GM23338 (cell line): ENCODE measurements around the gene KRT2. TPM values are rescaled to one million over a fixed set of nuclear protein-coding genes. Genes with fewer than 3 reads are reported as not detected.

Source experiments
- ATAC-seq: fragments of 200-7000 bp; cut with Tn5 transposase; 3 replicates; pipeline ENCODE4 v1.9.1; 2020
- DNase-seq: peaks from one replicate; pipeline ENCODE4 v3.0.0-alpha.2; 2015; ENCODE audit warnings: low spot score
- H2AFZ ChIP-seq: fragments of 200-600 bp; sonication (generic); 2 replicates; pipeline ENCODE4 v1.8.0; 2016; ENCODE audit warnings: antibody characterized with exemption, mild to moderate bottlenecking, moderate library complexity
- H3F3A ChIP-seq: fragments of 200-600 bp; sonication (generic); replicated peaks from 2 replicates; pipeline ENCODE4 v1.8.0; 2017; ENCODE audit warnings: antibody characterized with exemption, mixed run types, low read depth
- H3K27ac ChIP-seq: fragments of 200-600 bp; sonication (generic); 2 replicates; pipeline ENCODE4 v1.6.1; 2016; ENCODE audit warnings: low read depth
- H3K27me3 ChIP-seq: fragments of 200-600 bp; sonication (generic); 2 replicates; pipeline ENCODE4 v1.8.0; 2016; ENCODE audit warnings: mild to moderate bottlenecking, mixed run types, moderate library complexity; ENCODE audit not compliant: insufficient read depth
- H3K36me3 ChIP-seq: fragments of 200-600 bp; sonication (generic); 2 replicates; pipeline ENCODE4 v1.8.0; 2016; ENCODE audit warnings: mild to moderate bottlenecking; ENCODE audit not compliant: insufficient read depth
- H3K4me1 ChIP-seq: fragments of 200-600 bp; sonication (generic); 2 replicates; pipeline ENCODE4 v1.8.0; 2016; ENCODE audit warnings: mild to moderate bottlenecking, moderate library complexity; ENCODE audit not compliant: insufficient read depth
- H3K4me2 ChIP-seq: fragments of 200-600 bp; sonication (generic); 2 replicates; pipeline ENCODE4 v1.7.1; 2017; ENCODE audit warnings: mixed run types
- H3K4me3 ChIP-seq: fragments of 200-600 bp; sonication (generic); 2 replicates; pipeline ENCODE4 v1.6.1; 2016; ENCODE audit warnings: mixed run types
- H3K79me2 ChIP-seq: fragments of 200-600 bp; sonication (generic); replicated peaks from 2 replicates; pipeline ENCODE4 v1.8.0; 2017; ENCODE audit warnings: mild to moderate bottlenecking; ENCODE audit not compliant: insufficient read depth
- H3K9me2 ChIP-seq: fragments of 200-600 bp; sonication (generic); 2 replicates; pipeline ENCODE4 v1.8.0; 2017; ENCODE audit not compliant: insufficient read depth
- H4K20me1 ChIP-seq: fragments of 200-600 bp; sonication (generic); replicated peaks from 2 replicates; pipeline ENCODE4 v1.8.0; 2017; ENCODE audit warnings: mild to moderate bottlenecking; ENCODE audit not compliant: insufficient read depth
- H3K27ac Mint-ChIP-seq: 2 replicates; pipeline ENCODE4 v1.8.0; 2020; ENCODE audit warnings: inconsistent platforms, mild to moderate bottlenecking, moderate library complexity, mixed read lengths
- H3K27me3 Mint-ChIP-seq: 3 replicates; pipeline ENCODE4 v1.8.0; 2022; ENCODE audit warnings: low read depth, mild to moderate bottlenecking, moderate library complexity, mixed read lengths, inconsistent platforms; ENCODE audit not compliant: insufficient read depth, poor library complexity
- H3K36me3 Mint-ChIP-seq: 3 replicates; pipeline ENCODE4 v1.8.0; 2021; ENCODE audit warnings: low read depth, mild to moderate bottlenecking, inconsistent platforms, moderate library complexity, mixed read lengths
- H3K4me1 Mint-ChIP-seq: 3 replicates; pipeline ENCODE4 v1.8.0; 2020; ENCODE audit warnings: mild to moderate bottlenecking, inconsistent platforms, mixed read lengths
- H3K4me3 Mint-ChIP-seq: 3 replicates; pipeline ENCODE4 v1.8.0; 2021; ENCODE audit warnings: moderate library complexity, mild to moderate bottlenecking, inconsistent platforms, mixed read lengths
- H3K9me3 Mint-ChIP-seq: 3 replicates; pipeline ENCODE4 v1.8.0; 2020; ENCODE audit warnings: moderate library complexity, mild to moderate bottlenecking, inconsistent platforms, mixed read lengths
- CREB1 ChIP-seq: fragments of 250-450 bp; sonication (Bioruptor Pico); IDR thresholded peaks from 2 replicates; pipeline ENCODE4 v1.5.0; 2020; ENCODE audit warnings: low read depth, mild to moderate bottlenecking, moderate library complexity
- EZH2phosphoT487 ChIP-seq: fragments of 200-600 bp; sonication (generic); IDR thresholded peaks from one replicate; pipeline ENCODE4 v1.8.1; 2018; ENCODE audit warnings: antibody characterized with exemption; ENCODE audit not compliant: unreplicated experiment
- JUNB ChIP-seq: IDR thresholded peaks from one replicate; pipeline ENCODE4 v1.6.1; 2016; ENCODE audit warnings: antibody characterized with exemption; ENCODE audit not compliant: unreplicated experiment
- NANOG ChIP-seq: IDR thresholded peaks from 2 replicates; pipeline ENCODE4 v1.6.1; 2016; ENCODE audit warnings: antibody characterized with exemption, borderline replicate concordance
- POLR2AphosphoS5 ChIP-seq: IDR thresholded peaks from 2 replicates; pipeline ENCODE4 v1.6.1; 2016; ENCODE audit warnings: antibody characterized with exemption, low read depth
- STAT1 ChIP-seq: IDR thresholded peaks from one replicate; pipeline ENCODE4 v1.6.1; 2016; ENCODE audit warnings: antibody characterized with exemption; ENCODE audit not compliant: unreplicated experiment
- ZNF114 ChIP-seq: fragments of 250-450 bp; sonication (Bioruptor Pico); IDR thresholded peaks from 2 replicates; pipeline ENCODE4 v1.5.0; 2020; ENCODE audit warnings: mild to moderate bottlenecking, moderate library complexity
- ZNF331 ChIP-seq: fragments of 250-450 bp; sonication (Bioruptor Pico); IDR thresholded peaks from 2 replicates; pipeline ENCODE4 v1.5.0; 2020; ENCODE audit warnings: low read depth, mild to moderate bottlenecking, moderate library complexity
- polyA plus RNA-seq: library from polyadenylated mRNA; unstranded; fragments of >200 nt; fragmentation: Nextera tagmentation; extraction: Ambion mirVana; gene quantifications from 2 replicates; pipeline ENCODE4 v1.2.1, GENCODE V29; 2016
- total RNA-seq: library from RNA; depleted of rRNA; stranded (reverse); fragments of >200 nt; shearing (Covaris generic); gene quantifications from 2 replicates; pipeline ENCODE4 v1.2.3, GENCODE V29; 2014
- TF ChIP-seq, protein P1 (sequence below): IDR thresholded peaks from 2 replicates; pipeline ENCODE4 v1.6.1; 2016; ENCODE audit warnings: antibody characterized with exemption
- TF ChIP-seq, protein P2 (sequence below): fragments of 250-450 bp; sonication (Bioruptor Pico); IDR thresholded peaks from 2 replicates; pipeline ENCODE4 v1.5.0; 2020; ENCODE audit warnings: mild to moderate bottlenecking, moderate library complexity
- TF ChIP-seq, protein P3 (sequence below), 2 experiments: fragments of 200-600 bp in 1 of 2; sonication (generic) in 1 of 2; conservative IDR thresholded peaks; 2 replicates each; pipeline versions ENCODE4 v1.5.1 to v1.6.1; 2016 to 2017; ENCODE audit warnings: antibody characterized with exemption in 2 of 2, low read depth in 2 of 2, mild to moderate bottlenecking in 2 of 2, moderate library complexity in 1 of 2

KRT2 gene
- total and polyA plus RNA-seq, 2 experiments from 2014 or later = not detected

DNA sequence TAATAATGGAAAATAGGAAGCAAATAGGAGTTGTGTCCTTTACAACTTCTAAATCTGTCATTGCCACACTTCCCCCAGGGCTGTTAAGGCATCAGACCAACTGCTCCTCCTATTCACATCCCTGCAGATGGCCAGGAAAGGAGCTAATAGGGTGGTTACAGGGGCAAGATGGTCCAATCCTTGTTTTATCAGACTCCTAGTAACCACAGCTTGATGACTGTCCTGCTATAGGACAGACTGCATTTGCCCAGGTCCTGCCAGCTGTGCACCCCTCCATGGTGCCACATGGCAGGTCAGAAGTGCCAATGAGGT lies 10.9 kb upstream of the KRT2 start:
- H3K27me3 Mint-ChIP-seq = no peaks in the 10 kb centered on the region
- no peaks in the 10 kb centered on the region for H3F3A ChIP-seq
- no peaks in the 10 kb centered on the region for H3K36me3 ChIP-seq
- H3K27me3 ChIP-seq = no peaks in the 10 kb centered on the region
- TF ChIP-seq STAT1 = no peak
- no peak for TF ChIP-seq JUNB
- TF ChIP-seq NANOG = no peak
- TF ChIP-seq, protein P1, sequence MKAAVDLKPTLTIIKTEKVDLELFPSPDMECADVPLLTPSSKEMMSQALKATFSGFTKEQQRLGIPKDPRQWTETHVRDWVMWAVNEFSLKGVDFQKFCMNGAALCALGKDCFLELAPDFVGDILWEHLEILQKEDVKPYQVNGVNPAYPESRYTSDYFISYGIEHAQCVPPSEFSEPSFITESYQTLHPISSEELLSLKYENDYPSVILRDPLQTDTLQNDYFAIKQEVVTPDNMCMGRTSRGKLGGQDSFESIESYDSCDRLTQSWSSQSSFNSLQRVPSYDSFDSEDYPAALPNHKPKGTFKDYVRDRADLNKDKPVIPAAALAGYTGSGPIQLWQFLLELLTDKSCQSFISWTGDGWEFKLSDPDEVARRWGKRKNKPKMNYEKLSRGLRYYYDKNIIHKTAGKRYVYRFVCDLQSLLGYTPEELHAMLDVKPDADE = no peak
- TF ChIP-seq ZNF114 (CRISPR knock-in tag) = no peak
- TF ChIP-seq POLR2AphosphoS5 = no peak
- no peak for TF ChIP-seq CREB1 (CRISPR knock-in tag)
- TF ChIP-seq, protein P2, sequence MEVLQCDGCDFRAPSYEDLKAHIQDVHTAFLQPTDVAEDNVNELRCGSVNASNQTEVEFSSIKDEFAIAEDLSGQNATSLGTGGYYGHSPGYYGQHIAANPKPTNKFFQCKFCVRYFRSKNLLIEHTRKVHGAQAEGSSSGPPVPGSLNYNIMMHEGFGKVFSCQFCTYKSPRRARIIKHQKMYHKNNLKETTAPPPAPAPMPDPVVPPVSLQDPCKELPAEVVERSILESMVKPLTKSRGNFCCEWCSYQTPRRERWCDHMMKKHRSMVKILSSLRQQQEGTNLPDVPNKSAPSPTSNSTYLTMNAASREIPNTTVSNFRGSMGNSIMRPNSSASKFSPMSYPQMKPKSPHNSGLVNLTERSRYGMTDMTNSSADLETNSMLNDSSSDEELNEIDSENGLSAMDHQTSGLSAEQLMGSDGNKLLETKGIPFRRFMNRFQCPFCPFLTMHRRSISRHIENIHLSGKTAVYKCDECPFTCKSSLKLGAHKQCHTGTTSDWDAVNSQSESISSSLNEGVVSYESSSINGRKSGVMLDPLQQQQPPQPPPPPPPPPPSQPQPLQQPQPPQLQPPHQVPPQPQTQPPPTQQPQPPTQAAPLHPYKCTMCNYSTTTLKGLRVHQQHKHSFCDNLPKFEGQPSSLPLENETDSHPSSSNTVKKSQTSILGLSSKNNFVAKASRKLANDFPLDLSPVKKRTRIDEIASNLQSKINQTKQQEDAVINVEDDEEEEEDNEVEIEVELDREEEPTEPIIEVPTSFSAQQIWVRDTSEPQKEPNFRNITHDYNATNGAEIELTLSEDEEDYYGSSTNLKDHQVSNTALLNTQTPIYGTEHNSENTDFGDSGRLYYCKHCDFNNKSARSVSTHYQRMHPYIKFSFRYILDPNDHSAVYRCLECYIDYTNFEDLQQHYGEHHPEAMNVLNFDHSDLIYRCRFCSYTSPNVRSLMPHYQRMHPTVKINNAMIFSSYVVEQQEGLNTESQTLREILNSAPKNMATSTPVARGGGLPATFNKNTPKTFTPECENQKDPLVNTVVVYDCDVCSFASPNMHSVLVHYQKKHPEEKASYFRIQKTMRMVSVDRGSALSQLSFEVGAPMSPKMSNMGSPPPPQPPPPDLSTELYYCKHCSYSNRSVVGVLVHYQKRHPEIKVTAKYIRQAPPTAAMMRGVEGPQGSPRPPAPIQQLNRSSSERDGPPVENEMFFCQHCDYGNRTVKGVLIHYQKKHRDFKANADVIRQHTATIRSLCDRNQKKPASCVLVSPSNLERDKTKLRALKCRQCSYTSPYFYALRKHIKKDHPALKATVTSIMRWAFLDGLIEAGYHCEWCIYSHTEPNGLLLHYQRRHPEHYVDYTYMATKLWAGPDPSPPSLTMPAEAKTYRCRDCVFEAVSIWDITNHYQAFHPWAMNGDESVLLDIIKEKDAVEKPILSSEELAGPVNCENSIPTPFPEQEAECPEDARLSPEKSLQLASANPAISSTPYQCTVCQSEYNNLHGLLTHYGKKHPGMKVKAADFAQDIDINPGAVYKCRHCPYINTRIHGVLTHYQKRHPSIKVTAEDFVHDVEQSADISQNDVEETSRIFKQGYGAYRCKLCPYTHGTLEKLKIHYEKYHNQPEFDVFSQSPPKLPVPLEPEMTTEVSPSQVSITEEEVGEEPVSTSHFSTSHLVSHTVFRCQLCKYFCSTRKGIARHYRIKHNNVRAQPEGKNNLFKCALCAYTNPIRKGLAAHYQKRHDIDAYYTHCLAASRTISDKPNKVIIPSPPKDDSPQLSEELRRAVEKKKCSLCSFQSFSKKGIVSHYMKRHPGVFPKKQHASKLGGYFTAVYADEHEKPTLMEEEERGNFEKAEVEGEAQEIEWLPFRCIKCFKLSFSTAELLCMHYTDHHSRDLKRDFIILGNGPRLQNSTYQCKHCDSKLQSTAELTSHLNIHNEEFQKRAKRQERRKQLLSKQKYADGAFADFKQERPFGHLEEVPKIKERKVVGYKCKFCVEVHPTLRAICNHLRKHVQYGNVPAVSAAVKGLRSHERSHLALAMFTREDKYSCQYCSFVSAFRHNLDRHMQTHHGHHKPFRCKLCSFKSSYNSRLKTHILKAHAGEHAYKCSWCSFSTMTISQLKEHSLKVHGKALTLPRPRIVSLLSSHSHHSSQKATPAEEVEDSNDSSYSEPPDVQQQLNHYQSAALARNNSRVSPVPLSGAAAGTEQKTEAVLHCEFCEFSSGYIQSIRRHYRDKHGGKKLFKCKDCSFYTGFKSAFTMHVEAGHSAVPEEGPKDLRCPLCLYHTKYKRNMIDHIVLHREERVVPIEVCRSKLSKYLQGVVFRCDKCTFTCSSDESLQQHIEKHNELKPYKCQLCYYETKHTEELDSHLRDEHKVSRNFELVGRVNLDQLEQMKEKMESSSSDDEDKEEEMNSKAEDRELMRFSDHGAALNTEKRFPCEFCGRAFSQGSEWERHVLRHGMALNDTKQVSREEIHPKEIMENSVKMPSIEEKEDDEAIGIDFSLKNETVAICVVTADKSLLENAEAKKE (CRISPR knock-in tag) = no peak
- TF ChIP-seq, protein P3, sequence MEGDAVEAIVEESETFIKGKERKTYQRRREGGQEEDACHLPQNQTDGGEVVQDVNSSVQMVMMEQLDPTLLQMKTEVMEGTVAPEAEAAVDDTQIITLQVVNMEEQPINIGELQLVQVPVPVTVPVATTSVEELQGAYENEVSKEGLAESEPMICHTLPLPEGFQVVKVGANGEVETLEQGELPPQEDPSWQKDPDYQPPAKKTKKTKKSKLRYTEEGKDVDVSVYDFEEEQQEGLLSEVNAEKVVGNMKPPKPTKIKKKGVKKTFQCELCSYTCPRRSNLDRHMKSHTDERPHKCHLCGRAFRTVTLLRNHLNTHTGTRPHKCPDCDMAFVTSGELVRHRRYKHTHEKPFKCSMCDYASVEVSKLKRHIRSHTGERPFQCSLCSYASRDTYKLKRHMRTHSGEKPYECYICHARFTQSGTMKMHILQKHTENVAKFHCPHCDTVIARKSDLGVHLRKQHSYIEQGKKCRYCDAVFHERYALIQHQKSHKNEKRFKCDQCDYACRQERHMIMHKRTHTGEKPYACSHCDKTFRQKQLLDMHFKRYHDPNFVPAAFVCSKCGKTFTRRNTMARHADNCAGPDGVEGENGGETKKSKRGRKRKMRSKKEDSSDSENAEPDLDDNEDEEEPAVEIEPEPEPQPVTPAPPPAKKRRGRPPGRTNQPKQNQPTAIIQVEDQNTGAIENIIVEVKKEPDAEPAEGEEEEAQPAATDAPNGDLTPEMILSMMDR (conservative IDR thresholded peaks at IDR 0.05; ENCODE audit: low read depth in 2 of 2) = no peak
- no peak for TF ChIP-seq EZH2phosphoT487
- TF ChIP-seq ZNF331 (CRISPR knock-in tag) = no peak
- H3K9me3 Mint-ChIP-seq = no peaks in the 10 kb centered on the region
- H3K27ac Mint-ChIP-seq = no peak overlapping the region
- H3K4me1 Mint-ChIP-seq = no peaks in the 10 kb centered on the region; the same call in 2 of the 3 replicates
- no peaks in the 10 kb centered on the region for H3K36me3 Mint-ChIP-seq
- no peak overlapping the region for H3K4me3 Mint-ChIP-seq
- H2AFZ ChIP-seq = no peak overlapping the region
- DNase-seq (no peak), ATAC-seq (no peak)
- H4K20me1 ChIP-seq = no peaks in the 10 kb centered on the region
- H3K4me2 ChIP-seq = no peak overlapping the region
- no peak overlapping the region for H3K4me3 ChIP-seq
- H3K4me1 ChIP-seq = no peaks in the 10 kb centered on the region
- no peaks in the 10 kb centered on the region for H3K79me2 ChIP-seq
- no peak overlapping the region for H3K27ac ChIP-seq
- H3K9me2 ChIP-seq = no peaks in the 10 kb centered on the region
